Measurements from ENCODE around the gene CPNE4.

CPNE4 gene

GRCh38 chr3:132003685-132004084, 31.1 kb downstream of the CPNE4 start:
- TF ChIP-seq ZFX (IDR thresholded peaks at IDR 0.05) (no peak), CTCF (conservative IDR thresholded peaks at IDR 0.05) (no peak)
- H3K27ac ChIP-seq: no peak overlapping the region; the same call in 1 of the 2 replicates

GRCh38 chr3:132001999-132002398, 32.8 kb downstream of the CPNE4 start:
- no peak overlapping the region for H3K27ac ChIP-seq
- TF ChIP-seq ZFX (IDR thresholded peaks at IDR 0.05): no peak
- no peak for TF ChIP-seq CTCF (conservative IDR thresholded peaks at IDR 0.05)

GRCh38 chr3:132001036-132001435, 33.8 kb downstream of the CPNE4 start:
- TF ChIP-seq ZFX (IDR thresholded peaks at IDR 0.05) (no peak), CTCF (conservative IDR thresholded peaks at IDR 0.05) (no peak)
- H3K27ac ChIP-seq: no peak overlapping the region

- no peak for TF ChIP-seq CTCF (conservative IDR thresholded peaks at IDR 0.05)
- TF ChIP-seq ZFX (IDR thresholded peaks at IDR 0.05): no peak
- no peak overlapping the region for H3K27ac ChIP-seq
Measured at GRCh38 chr3:131998027-131998426, 36.8 kb downstream of the CPNE4 start.

GRCh38 chr3:131995891-131996290, 38.9 kb downstream of the CPNE4 start:
- H3K27ac ChIP-seq: no peak overlapping the region
- TF ChIP-seq CTCF (conservative IDR thresholded peaks at IDR 0.05) (no peak), ZFX (IDR thresholded peaks at IDR 0.05) (no peak)

GRCh38 chr3:131989318-131989717, 45.5 kb downstream of the CPNE4 start:
- no peak overlapping the region for H3K27ac ChIP-seq
- TF ChIP-seq CTCF (conservative IDR thresholded peaks at IDR 0.05): no peak
- no peak for TF ChIP-seq ZFX (IDR thresholded peaks at IDR 0.05)

- TF ChIP-seq CTCF (conservative IDR thresholded peaks at IDR 0.05) (no peak), ZFX (IDR thresholded peaks at IDR 0.05) (no peak)
- H3K27ac ChIP-seq: no peak overlapping the region
Measured at GRCh38 chr3:131988209-131988608, 46.6 kb downstream of the CPNE4 start.
